ENCODE measurements around the gene TBC1D26.
A peak's percentile ranks its signal among the peaks of the same experiment; 100 is the strongest.
"Not testable (repeated sequence)": the region's sequence is repeated elsewhere in the genome, so short reads cannot be mapped to it uniquely, and the experiment has no call there.

The TBC1D26 gene

DNA sequence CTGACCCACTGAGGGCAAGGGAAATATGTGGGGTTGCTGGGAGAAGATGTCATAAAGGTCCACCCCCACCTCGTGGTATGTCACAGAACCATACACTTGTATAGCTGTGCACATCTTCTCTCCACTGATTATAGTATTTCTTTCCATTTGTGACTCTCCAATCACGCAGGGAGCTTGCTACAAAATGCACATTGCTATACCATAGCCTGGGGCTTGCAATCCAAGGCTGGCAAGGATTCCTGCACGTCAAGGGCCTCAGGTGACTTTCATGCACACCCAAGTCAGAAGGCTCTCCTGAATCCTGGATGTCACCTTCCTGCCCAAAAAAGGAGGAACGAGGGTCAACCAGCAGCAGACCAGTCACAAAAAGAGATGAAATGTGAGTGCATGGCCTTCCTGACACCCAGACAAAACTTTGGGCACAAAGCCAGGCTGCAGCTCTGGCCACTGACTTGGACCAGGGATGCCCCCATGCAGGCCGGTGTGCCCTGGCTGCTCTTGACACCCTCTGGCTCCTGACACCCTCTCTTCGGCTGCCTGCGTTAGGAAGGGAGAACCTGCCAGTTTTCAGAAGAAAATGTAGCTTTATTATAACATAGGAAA is 12.1 kb downstream of the TBC1D26 start:
- no peak for DNase-seq

DNA sequence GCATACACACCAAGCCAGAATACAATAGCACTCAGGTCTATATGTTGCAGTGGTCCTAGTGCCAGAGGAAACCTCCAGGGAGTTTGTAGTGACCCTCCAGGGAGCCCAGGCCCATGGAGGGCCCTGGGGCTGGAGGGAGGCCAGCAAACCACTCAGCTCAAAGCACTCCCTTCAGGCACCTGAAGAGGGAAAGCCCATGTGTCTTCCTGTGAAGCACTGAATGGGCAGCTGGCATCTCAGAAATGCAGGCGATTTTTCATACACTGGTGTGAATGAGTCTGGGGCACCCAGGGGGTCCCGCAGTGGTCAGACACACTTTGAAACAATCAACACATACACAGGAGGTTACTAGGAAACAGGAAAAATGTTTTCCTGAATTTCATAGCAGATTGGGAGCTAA is 12.8 kb downstream of the TBC1D26 start:
- DNase-seq, result peak; percentile 8 to 67 (median 16)

DNA sequence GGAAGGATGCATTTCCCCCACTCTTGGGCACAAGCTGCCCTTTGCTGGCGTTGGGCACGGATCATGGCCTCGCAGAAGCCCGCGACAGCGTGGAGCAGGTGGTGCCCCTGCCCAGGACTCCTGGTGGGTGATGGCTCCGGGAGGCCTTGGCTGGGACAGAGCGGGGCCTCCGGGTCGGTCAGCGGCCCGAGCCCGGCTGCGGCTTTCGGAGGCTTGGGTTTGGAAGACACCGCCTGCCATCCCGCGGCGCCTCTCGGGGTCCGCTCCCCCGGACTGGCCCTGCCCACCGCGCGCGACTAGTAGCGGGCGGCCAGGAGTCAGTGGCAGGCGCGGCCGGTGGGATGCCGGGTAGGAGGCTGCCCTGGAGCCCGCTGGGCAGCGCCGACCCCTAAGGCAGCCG is 17.3 kb downstream of the TBC1D26 start:
- not testable (repeated sequence) for DNase-seq

DNA sequence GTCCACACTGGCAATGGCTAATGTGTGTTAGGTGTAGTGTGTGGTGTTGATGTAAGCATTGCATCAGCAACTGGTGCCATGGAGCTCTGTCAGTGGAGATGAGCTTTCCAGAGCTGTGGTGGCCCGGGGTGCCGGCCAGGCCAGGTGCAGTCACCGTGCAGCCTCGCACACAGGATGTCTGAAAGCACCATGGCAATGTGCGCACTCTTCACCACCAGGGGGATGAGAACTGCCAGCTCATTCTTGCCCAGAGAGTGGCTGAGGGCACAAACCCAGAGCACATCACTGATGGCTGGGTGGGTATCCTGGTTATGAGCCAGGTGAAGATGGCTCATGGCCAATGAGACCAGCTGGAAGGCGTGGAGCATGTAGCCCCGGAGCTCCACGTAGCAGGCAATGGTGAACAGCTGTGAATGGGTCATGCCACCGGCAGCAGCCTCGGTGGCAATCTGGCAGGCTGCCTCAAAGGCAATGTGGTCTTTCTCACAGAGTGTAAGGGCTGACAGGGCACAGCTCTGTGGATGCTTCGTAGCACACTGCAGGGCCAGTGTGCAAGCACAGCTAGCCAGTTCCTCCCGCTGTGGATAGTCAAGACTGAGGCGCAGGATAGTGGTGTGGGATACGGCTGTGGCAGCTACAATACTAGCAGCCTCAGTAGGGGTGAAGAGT is 36.9 kb downstream of the TBC1D26 start:
- DNase-seq, result not testable (repeated sequence)

DNA sequence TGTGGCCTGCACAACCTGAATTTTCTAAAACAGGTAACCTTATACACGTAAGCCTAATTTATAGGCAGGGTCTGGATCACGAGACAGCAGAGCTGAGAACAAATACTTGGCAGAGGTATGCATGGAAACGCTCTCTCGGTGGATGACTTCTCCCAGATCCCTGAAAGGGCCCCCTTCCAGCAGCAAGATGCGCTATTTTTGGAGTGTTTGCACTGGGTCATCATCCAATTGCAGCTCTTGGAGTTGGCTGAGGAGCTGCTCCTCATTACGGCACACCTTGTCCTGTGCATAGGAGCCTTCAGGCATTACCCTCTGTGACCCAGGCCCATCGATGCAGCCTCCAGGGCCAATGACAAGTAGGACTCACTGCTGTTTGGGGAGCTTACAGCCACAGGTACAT is 38.6 kb downstream of the TBC1D26 start:
- not testable (repeated sequence) for DNase-seq

DNA sequence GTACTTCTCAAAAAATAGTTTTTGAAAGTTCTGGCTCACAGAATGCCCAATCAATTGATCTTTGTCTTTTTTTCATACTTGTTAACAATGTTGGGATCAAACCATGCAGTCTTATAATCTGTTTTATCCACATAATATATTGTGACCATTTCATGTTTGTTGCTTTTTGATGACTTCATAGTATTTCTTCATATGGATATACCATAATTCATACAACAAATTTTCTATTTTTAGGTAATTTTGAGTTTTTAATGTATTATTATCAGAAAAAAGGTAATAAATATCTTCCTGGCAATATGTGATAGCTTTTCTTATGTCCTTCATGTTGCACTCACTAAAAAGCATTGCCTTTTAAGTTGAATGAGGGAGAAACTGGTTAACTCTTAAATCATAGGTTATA is 44.8 kb downstream of the TBC1D26 start:
- DNase-seq, result no peak

DNA sequence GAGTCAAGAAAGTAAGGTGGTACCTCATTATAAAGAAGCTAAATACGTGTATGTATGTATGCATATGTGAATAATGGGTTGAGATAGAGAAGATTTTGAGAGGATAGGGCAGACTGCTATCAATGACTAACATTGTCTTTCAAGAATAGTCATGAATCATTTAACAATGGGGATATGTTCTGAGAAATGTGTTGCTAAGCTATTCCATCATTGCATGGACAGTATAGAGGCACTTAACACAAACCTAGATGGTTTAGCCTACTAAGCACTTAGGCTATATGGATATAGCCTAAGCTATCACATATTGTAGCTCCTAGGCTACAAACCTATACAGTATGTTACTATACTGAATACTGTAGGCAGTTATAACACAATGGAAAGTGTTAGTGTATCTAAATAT is 45.2 kb downstream of the TBC1D26 start:
- no peak for DNase-seq

DNA sequence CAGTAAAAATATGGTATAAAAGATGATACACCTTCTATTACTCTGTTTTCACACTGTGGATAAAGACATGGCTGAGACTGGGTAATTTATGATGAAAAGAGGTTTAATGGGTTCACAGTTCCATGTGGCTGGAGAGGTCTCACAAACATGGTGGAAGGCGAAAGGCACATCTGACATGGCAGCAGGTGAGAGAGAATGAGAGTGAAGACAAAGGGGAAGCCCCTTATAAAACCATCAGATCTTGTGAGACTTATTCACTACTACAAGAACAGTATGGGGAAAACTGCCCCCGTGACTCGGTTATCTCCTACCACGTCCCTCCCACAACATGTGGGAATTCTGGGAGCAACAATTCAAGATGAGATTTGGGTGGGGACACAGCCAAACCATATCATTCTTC is 45.6 kb downstream of the TBC1D26 start:
- no peak for DNase-seq

DNA sequence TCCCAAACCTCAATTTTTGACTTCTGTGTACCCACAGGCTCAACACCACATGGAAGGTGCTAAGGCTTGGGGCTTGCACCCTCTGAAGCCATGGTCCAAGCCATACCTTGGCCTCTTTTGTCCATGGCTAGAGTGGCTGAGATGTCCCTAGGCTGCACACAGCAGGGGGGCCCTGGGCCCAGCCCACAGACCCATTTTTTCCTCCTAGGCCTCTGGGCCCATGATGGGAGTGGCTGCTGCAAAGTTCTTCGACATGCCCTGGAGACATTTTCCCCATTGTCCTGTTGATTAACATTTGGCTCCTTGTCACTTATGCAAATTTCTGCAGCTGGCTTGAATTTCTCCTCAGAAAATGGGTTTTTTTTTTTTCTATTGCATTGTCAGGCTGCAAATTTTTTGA is 47.0 kb downstream of the TBC1D26 start:
- no peak for DNase-seq

DNA sequence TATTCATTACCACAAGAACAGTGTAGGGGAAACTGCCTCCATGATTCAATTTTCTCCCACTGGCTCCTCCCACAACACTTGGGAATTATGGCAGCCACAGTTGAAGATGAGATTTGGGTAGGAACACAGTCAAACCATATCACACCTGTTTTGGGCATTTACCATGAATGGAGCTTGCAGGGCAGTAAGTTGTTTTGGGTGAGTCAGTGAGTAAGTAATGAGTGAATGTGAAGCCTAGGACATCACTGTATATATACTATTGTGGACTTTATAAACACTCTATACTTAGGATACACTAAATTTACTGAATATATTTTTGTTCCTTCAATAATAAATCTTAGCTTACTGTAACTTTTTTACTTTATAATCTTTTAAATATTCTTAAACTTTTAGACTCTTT is 48.1 kb downstream of the TBC1D26 start:
- DNase-seq, result no peak

DNA sequence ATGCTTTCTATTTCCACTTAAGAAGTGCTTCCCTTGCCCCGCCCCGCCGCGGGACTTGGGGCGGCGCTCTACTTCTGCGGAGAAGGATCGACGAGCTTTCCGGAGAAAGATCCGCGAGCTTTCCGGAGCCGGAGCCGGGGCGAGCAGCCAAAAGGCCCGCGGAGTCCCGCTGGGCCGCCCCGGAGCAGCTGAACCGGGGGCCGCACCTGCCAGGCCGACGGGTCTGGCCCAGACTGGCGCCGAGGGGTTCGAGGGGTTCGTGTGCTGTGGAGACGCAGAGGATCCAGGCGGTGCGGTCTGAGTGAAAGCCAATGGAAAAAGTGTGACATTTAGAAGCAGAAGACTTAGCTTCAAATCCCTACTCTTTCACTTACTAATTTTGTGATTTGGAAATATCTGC is 50.8 kb downstream of the TBC1D26 start:
- no peak for DNase-seq

DNA sequence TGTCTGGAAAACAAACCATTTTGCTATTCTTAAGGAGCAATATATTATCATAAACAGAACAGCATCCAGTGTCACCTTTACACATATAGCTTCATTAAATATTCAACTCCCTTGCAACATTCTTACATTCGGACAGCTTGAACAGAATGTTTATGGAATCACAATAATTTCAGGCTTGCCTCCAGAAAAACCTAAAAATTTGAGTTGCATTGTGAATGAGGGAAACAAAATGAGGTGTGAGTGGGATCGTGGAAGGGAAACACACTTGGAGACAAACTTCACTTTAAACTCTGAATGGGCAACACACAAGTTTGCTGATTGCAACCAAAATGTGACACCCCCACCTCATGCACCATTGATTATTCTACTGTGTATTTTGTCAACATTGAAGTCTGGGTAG is 51.4 kb downstream of the TBC1D26 start:
- DNase-seq, result no peak

DNA sequence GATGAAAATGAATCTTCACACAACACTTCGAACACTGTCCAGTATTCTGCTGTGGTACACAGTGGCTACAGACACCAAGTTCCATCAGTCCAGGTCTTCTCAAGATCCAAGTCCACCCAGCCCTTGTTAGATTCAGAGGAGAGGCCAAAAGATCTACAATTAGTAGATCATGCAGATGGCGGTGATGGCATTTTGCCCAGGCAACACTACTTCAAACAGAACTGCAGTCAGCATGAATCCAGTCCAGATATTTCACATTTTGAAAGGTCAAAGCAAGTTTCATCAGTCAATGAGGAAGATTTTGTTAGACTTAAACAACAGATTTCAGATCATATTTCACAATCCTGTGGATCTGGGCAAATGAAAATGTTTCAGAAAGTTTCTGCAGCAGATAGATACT is 52.3 kb downstream of the TBC1D26 start:
- not testable (repeated sequence) for DNase-seq

DNA sequence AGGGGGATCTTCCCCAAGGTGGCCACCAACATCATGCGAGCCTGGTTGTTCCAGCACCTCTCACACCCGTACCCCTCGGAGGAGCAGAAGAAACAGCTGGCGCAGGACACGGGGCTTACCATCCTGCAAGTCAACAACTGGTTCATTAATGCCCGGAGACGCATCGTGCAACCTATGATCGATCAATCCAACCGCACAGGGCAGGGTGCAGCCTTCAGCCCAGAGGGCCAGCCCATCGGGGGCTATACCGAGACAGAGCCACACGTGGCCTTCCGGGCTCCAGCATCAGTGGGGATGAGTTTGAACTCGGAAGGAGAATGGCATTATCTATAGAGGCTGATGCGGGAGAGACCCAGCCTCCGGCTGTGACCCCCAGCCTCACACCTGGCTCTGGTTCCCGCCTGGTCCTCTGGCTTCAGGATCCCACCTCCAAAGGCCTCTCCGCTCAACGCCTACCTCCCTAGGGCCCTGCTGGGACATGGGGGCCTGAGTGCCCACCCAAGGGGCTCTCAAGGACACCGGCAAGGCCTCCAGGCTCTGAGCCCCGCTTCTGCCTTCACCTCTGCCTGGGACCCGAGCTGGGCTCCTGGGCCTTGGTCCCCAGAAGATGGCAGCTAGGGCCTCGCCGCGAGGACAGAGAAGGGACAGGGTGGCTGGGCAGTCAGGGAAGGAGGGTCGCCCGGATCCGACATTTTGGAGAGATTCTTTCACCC is 55.4 kb downstream of the TBC1D26 start:
- not testable (repeated sequence) for DNase-seq

DNA sequence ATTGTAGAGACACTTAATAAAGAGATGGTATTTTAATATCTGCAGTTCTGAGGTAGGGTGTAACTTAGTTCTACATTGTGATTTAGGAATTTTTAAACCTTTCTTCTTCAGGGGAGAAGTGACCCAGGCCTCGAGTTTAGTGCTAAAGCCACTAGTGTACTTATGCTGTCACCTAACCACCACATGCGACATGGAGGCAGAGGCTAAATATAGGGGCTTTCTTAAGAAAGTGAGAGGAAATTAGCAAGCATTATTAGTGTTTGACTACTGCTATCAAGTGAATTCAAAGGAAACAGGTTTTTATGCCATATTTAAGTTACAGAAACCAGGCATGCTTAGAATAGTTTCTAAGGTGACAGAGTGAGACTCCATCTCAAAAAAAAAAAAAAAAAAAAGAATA is 56.3 kb downstream of the TBC1D26 start:
- DNase-seq, result not testable (repeated sequence)

Data from NCI-H1417 (cell line).